ENCODE data around the gene PRPF19. TPM values are rescaled to one million over a fixed set of nuclear protein-coding genes. Genes with fewer than 3 reads are reported as not detected.

The PRPF19 gene
- total and polyA plus RNA-seq, 2 of the 8 experiments (the other 6 are each of a cell fraction or from before 2014, with no cell fraction given) = 107 to 141 TPM

- Histone ChIP-seq H4K20me1 (replicated peaks in 1 of 2; ENCODE audit: control insufficient read depth in 1 of 2, insufficient read depth in 2 of 2, low read length in 2 of 2) (no peaks in the 10 kb centered on the region), H3K56ac (replicated peaks; ENCODE audit: insufficient read length, low read depth, low read length) (no peak overlapping the region), H2AK5ac (ENCODE audit: low read depth, low read length) (no peak overlapping the region), H2BK20ac (ENCODE audit: low read length) (no peak overlapping the region), H2BK120ac (replicated peaks; ENCODE audit: low read depth, low read length) (no peak overlapping the region), H3K4me1 (replicated peaks in 1 of 4; ENCODE audit: control insufficient read depth in 3 of 4, insufficient read depth in 4 of 4, low read length in 3 of 4) (peaks cover 0 to 4% (median 0%) of the 10 kb centered on the region in 4 experiments; a peak in 4 of 7 replicates), H3K27me3 (replicated peaks in 1 of 4; ENCODE audit: control insufficient read depth in 3 of 4, extremely low read depth in 1 of 4, insufficient read depth in 3 of 4, low read length in 3 of 4) (no peaks in the 10 kb centered on the region), H2BK15ac (ENCODE audit: low read length) (no peak overlapping the region), H4K91ac (replicated peaks; ENCODE audit: insufficient read length, low read length) (no peak overlapping the region), H4K5ac (ENCODE audit: insufficient read length, low read depth, low read length) (no peak overlapping the region), H2BK5ac (ENCODE audit: low read depth, low read length) (no peak overlapping the region), H3K79me1 (ENCODE audit: low read depth, low read length) (no peaks in the 10 kb centered on the region), H3K4ac (replicated peaks; ENCODE audit: insufficient read length, low read depth, low read length) (no peak overlapping the region), H4K8ac (ENCODE audit: extremely low read depth, insufficient read depth, low read length) (peak overlapping the region; percentile 25), H3K27ac (ENCODE audit: low read depth, low read length) (no peak overlapping the region), H3K23ac (ENCODE audit: insufficient read length) (no peak overlapping the region), H3K14ac (ENCODE audit: insufficient read length) (no peak overlapping the region), H3K9me3 (ENCODE audit: insufficient read depth in 2 of 2, low read depth in 1 of 2, low read length in 1 of 2) (no peaks in the 10 kb centered on the region), H3K4me2 (ENCODE audit: insufficient read depth in 1 of 2, low read depth in 2 of 2, low read length in 2 of 2) (no peak overlapping the region), H3K9ac (replicated peaks in 1 of 4; ENCODE audit: extremely low read depth in 1 of 4, low read depth in 3 of 4, low read length in 3 of 4) (no peak overlapping the region), H3K4me3 (ENCODE audit: extremely low read depth in 1 of 4, insufficient read depth in 2 of 4, low read depth in 3 of 4, low read length in 4 of 4) (no peak overlapping the region), H3K23me2 (ENCODE audit: low read depth, low read length) (no peaks in the 10 kb centered on the region), H2BK12ac (ENCODE audit: low read depth, low read length) (no peak overlapping the region), H3K36me3 (ENCODE audit: control insufficient read depth in 2 of 4, insufficient read depth in 4 of 4, low read length in 3 of 4) (no peaks in the 10 kb centered on the region), H3K79me2 (ENCODE audit: control insufficient read depth in 1 of 2, insufficient read depth in 2 of 2, low read length in 2 of 2) (no peaks in the 10 kb centered on the region), H3K18ac (ENCODE audit: extremely low read depth, low read length) (no peak overlapping the region), H2AFZ (ENCODE audit: low read length) (no peak overlapping the region)
- FAIRE-seq = no peak
- CTCF ChIA-PET (ENCODE audit: partially characterized antibody) = interaction anchor here (0.9 to 5.6 kb wide), 10 partner anchors 19 to 526 kb away, joined by 3 to 37 read pairs (median 4); no protein-coding TSS in a partner anchor
- WGBS, 2 experiments (ENCODE audit: extremely low coverage in 1 of 2, insufficient coverage in 1 of 2, insufficient read length in 1 of 2, insufficient replicate concordance in 2 of 2, low coverage in 1 of 2, low lambda C conversion rate in 2 of 2, missing lambda C conversion rate in 1 of 2) = 89% methylated on average over 10 of the region's 10 CpGs; no CpG with 5 or more reads in 1 of the 2 experiments
- TF ChIP-seq BRCA1 (IDR thresholded peaks at IDR 0.05; ENCODE audit: low read depth, low read length) = no peak
- TF ChIP-seq RNF2 (IDR thresholded peaks at IDR 0.05; ENCODE audit: borderline replicate concordance, low read depth, low read length, missing control alignments, poor library complexity, severe bottlenecking) = no peak
- no peak for TF ChIP-seq CEBPB (IDR thresholded peaks at IDR 0.05; ENCODE audit: low read depth, low read length)
- no peak for TF ChIP-seq CTBP2 (IDR thresholded peaks at IDR 0.05; ENCODE audit: borderline replicate concordance, insufficient read depth, insufficient read length, low read length)
- TF ChIP-seq HDAC2 (IDR thresholded peaks at IDR 0.05; ENCODE audit: borderline replicate concordance in 1 of 2, low read depth in 2 of 2, low read length in 2 of 2) = no peak
- POLR2A ChIA-PET (ENCODE audit: partially characterized antibody) = interaction anchor here (0.6 to 4.2 kb wide), 4 partner anchors 12 to 36 kb away, joined by 3 to 20 read pairs (median 4); no protein-coding TSS in a partner anchor
- DNase-seq (ENCODE audit: low read depth in 1 of 2, low spot score in 2 of 2) = no peak
Observed at GRCh38 chr11:60868682-60869450, 37.5 kb downstream of the PRPF19 start.
